PFSK-1 (cell line): Measurements from ENCODE around the gene MTA3.

Experiments
- FOXP2 ChIP-seq: optimal IDR thresholded peaks from 2 replicates; pipeline ENCODE3; 2011; ENCODE audit warnings: borderline replicate concordance, control low read depth, inconsistent platforms; ENCODE audit not compliant: insufficient read depth; ENCODE audit errors: extremely low read length, extremely low read depth
- POLR2AphosphoS5 ChIP-seq: IDR thresholded peaks from 2 replicates; pipeline ENCODE4 v1.6.1; 2012; ENCODE audit warnings: low read depth, mild to moderate bottlenecking, control low read depth, low read length, moderate library complexity
- REST ChIP-seq, 2 experiments: IDR thresholded peaks; 2 replicates each; pipeline versions ENCODE4 v1.6.1 to v1.8.0; 2011 to 2012; ENCODE audit warnings: low read depth in 2 of 2, low read length in 2 of 2, control low read depth in 1 of 2, inconsistent platforms in 1 of 2, mild to moderate bottlenecking in 1 of 2, moderate library complexity in 1 of 2; ENCODE audit not compliant: insufficient read depth in 1 of 2
- TAF1 ChIP-seq: IDR thresholded peaks from 2 replicates; pipeline ENCODE4 v1.6.1; 2012; ENCODE audit warnings: low read length, control low read depth, borderline replicate concordance; ENCODE audit not compliant: insufficient read depth

GRCh38 chr2:42685303-42685702 is 116.9 kb downstream of the MTA3 start:
- no peak for TF ChIP-seq POLR2AphosphoS5
- no peak for TF ChIP-seq TAF1
- no peak for TF ChIP-seq REST (IDR thresholded peaks at IDR 0.05; ENCODE audit: insufficient read depth in 1 of 2, low read depth in 2 of 2, low read length in 2 of 2)
- no peak for TF ChIP-seq FOXP2
